PC-3 (cell line): Measurements from ENCODE around the gene NCAPH2. TPM values are rescaled to one million over a fixed set of nuclear protein-coding genes. Genes with fewer than 3 reads are reported as not detected.

Experiments used
- ATAC-seq: fragments of 200-7000 bp; cut with Tn5 transposase; 2 replicates; pipeline ENCODE4 v1.9.1; 2020; ENCODE audit warnings: mild to moderate bottlenecking, moderate library complexity
- BruUV-seq: library from RNA; stranded (reverse); fragments of 400-500 nt; replicated peaks from 2 replicates; lab custom pipeline; 2021; lab: Mats Ljungman, UMichigan
- CTCF ChIA-PET: fragments of 300-600 bp; sonication (Branson Sonifier 250); formaldehyde crosslinking; loops from one replicate; lab custom pipeline; 2022; ENCODE audit warnings: antibody characterized with exemption; lab: Charles Lee
- POLR2A ChIA-PET: fragments of 300-600 bp; sonication (Branson Sonifier 250); formaldehyde crosslinking; loops from one replicate; lab custom pipeline; 2022; ENCODE audit warnings: antibody characterized with exemption; ENCODE audit not compliant: unreplicated experiment; lab: Charles Lee
- DNase-seq: peaks from one replicate; pipeline ENCODE4 v3.0.0-alpha.2; 2015
- H2AFZ ChIP-seq: fragments of 300-600 bp; sonication (generic); 2 replicates; pipeline ENCODE4 v1.6.0; 2016; ENCODE audit warnings: antibody characterized with exemption, low read length
- H3F3A ChIP-seq: fragments of 300-600 bp; sonication (generic); one replicate; pipeline ENCODE4 v1.6.0; 2017; ENCODE audit warnings: antibody characterized with exemption, low read length, control low read depth, mild to moderate bottlenecking; ENCODE audit not compliant: unreplicated experiment
- H3K27ac ChIP-seq: fragments of 300-600 bp; sonication (generic); 2 replicates; pipeline ENCODE4 v1.5.1; 2016; ENCODE audit warnings: mild to moderate bottlenecking, low read length
- H3K27me3 ChIP-seq: fragments of 300-600 bp; sonication (generic); 2 replicates; pipeline ENCODE4 v1.6.1; 2016; ENCODE audit warnings: low read length, mixed read lengths
- H3K36me3 ChIP-seq: fragments of 300-600 bp; sonication (generic); 2 replicates; pipeline ENCODE4 v1.6.1; 2016; ENCODE audit warnings: low read depth, mixed run types, low read length, mixed read lengths
- H3K4me1 ChIP-seq: fragments of 300-600 bp; sonication (generic); 2 replicates; pipeline ENCODE4 v1.5.1; 2016; ENCODE audit warnings: low read length; ENCODE audit not compliant: insufficient read depth
- H3K4me2 ChIP-seq: fragments of 300-600 bp; sonication (generic); 2 replicates; pipeline ENCODE4 v1.6.0; 2016; ENCODE audit warnings: low read length
- H3K4me3 ChIP-seq: fragments of 300-600 bp; sonication (generic); 2 replicates; pipeline ENCODE4 v1.5.1; 2016; ENCODE audit warnings: mild to moderate bottlenecking, low read length, mixed read lengths
- H3K79me2 ChIP-seq: fragments of 300-600 bp; sonication (generic); 2 replicates; pipeline ENCODE4 v1.6.1; 2017; ENCODE audit warnings: low read length, mixed read lengths
- H3K9ac ChIP-seq: fragments of 300-600 bp; sonication (generic); 2 replicates; pipeline ENCODE4 v1.6.0; 2016; ENCODE audit warnings: mild to moderate bottlenecking, low read length
- H3K9me2 ChIP-seq: fragments of 300-600 bp; sonication (generic); replicated peaks from 2 replicates; pipeline ENCODE4 v1.6.1; 2016; ENCODE audit warnings: mixed run types, low read length, mixed read lengths
- H3K9me3 ChIP-seq: fragments of 300-600 bp; sonication (generic); 2 replicates; pipeline ENCODE4 v1.6.1; 2016; ENCODE audit warnings: low read length, mixed read lengths
- H4K20me1 ChIP-seq: fragments of 300-600 bp; sonication (generic); 2 replicates; pipeline ENCODE4 v1.6.1; 2016; ENCODE audit warnings: low read length, mixed read lengths
- CTCF ChIP-seq: fragments of 300-600 bp; sonication (generic); conservative IDR thresholded peaks from 2 replicates; pipeline ENCODE4 v1.5.1; 2017; ENCODE audit warnings: antibody characterized with exemption, low read depth, mild to moderate bottlenecking, low read length
- EZH2 ChIP-seq: fragments of 300-600 bp; sonication (generic); IDR thresholded peaks from one replicate; pipeline ENCODE4 v1.6.1; 2017; ENCODE audit warnings: antibody characterized with exemption, mild to moderate bottlenecking, low read length; ENCODE audit not compliant: unreplicated experiment
- EZH2phosphoT487 ChIP-seq: fragments of 300-600 bp; sonication (generic); IDR thresholded peaks from 2 replicates; pipeline ENCODE4 v1.6.1; 2018; ENCODE audit warnings: mild to moderate bottlenecking, antibody characterized with exemption, low read length, borderline replicate concordance
- intact Hi-C: fragments of 100-400 bp; cut with micrococcal nuclease; formaldehyde crosslinking; loops from 2 replicates; pipeline ENCODE4 v1.9.0; 2023
- total RNA-seq: library from RNA; depleted of rRNA; stranded (reverse); fragments of >200 nt; gene quantifications from 2 replicates; pipeline ENCODE4 v1.2.3, GENCODE V29; 2014

Gene NCAPH2
- total RNA-seq, 1 experiment from 2014 or later = 75.4 TPM

GRCh38 chr22:50488006-50488677 lies 19.9 kb upstream of the NCAPH2 start:
- Histone ChIP-seq H3K79me2 (no peaks in the 10 kb centered on the region), H3F3A (no peaks in the 10 kb centered on the region), H3K4me3 (no peak overlapping the region), H3K9ac (no peak overlapping the region), H3K27me3 (no peaks in the 10 kb centered on the region), H2AFZ (no peak overlapping the region), H3K4me2 (no peak overlapping the region), H4K20me1 (no peaks in the 10 kb centered on the region), H3K9me3 (no peaks in the 10 kb centered on the region), H3K9me2 (no peaks in the 10 kb centered on the region), H3K27ac (no peak overlapping the region), H3K4me1 (no peaks in the 10 kb centered on the region), H3K36me3 (no peaks in the 10 kb centered on the region)
- ChIA-PET CTCF (no interaction called here), POLR2A (no interaction called here)
- TF ChIP-seq EZH2phosphoT487 = no peak
- no peak for TF ChIP-seq CTCF
- TF ChIP-seq EZH2 = no peak
- ATAC-seq (no peak), DNase-seq (no peak)
- BruUV-seq = no TSS peak
- intact Hi-C loops = no loop called here

GRCh38 chr22:50488886-50489285 lies 19.1 kb upstream of the NCAPH2 start:
- CTCF ChIA-PET = no interaction called here
- no TSS peak for BruUV-seq
- no peak for TF ChIP-seq CTCF
- no peak for TF ChIP-seq EZH2
- no peak for TF ChIP-seq EZH2phosphoT487

More at GRCh38 chr22:50488886-50489285, 19.1 kb upstream of the NCAPH2 start:
- H2AFZ ChIP-seq = no peak overlapping the region
- no peaks in the 10 kb centered on the region for H3K9me3 ChIP-seq
- ATAC-seq (no peak), DNase-seq (no peak)
- H3F3A ChIP-seq = no peaks in the 10 kb centered on the region
- H3K4me1 ChIP-seq = no peaks in the 10 kb centered on the region
- H3K9me2 ChIP-seq = no peaks in the 10 kb centered on the region
- POLR2A ChIA-PET = no interaction called here
- H4K20me1 ChIP-seq = no peaks in the 10 kb centered on the region
- no peak overlapping the region for H3K4me3 ChIP-seq
- intact Hi-C loops = no loop called here
- no peak overlapping the region for H3K27ac ChIP-seq
- no peak overlapping the region for H3K4me2 ChIP-seq
- H3K9ac ChIP-seq = no peak overlapping the region
- no peaks in the 10 kb centered on the region for H3K36me3 ChIP-seq
- H3K27me3 ChIP-seq = no peaks in the 10 kb centered on the region
- H3K79me2 ChIP-seq = no peaks in the 10 kb centered on the region
